CD1c-positive myeloid dendritic cell (primary cell): Measurements from ENCODE around the gene PSMD13.

Source experiments
- DNase-seq: peaks from one replicate; pipeline ENCODE4 v3.0.0-alpha.2; 2016; ENCODE audit errors: extremely low spot score

PSMD13 gene

GRCh38 chr11:288478-289397 lies 52.0 kb downstream of the PSMD13 start, which contains the start of gene PGGHG:
Gene PGGHG, plus strand, starts transcription at chr11:289126. Its CDS starts 691 bp downstream, at chr11:289817.
- peak; percentile 46 for DNase-seq

GRCh38 chr11:289398-289711 lies 52.6 kb downstream of the PSMD13 start:
- no peak for DNase-seq

- DNase-seq = no peak
Observed at GRCh38 chr11:289712-290620, 53.2 kb downstream of the PSMD13 start.

- no peak for DNase-seq
Observed at GRCh38 chr11:290621-291231, 54.0 kb downstream of the PSMD13 start.

GRCh38 chr11:291281-292210 lies 54.8 kb downstream of the PSMD13 start:
- no peak for DNase-seq

GRCh38 chr11:292211-293121 lies 55.7 kb downstream of the PSMD13 start:
- no peak for DNase-seq

- no peak for DNase-seq
Observed at GRCh38 chr11:293271-293851, 56.6 kb downstream of the PSMD13 start.

- no peak for DNase-seq
Observed at GRCh38 chr11:293852-294661, 57.3 kb downstream of the PSMD13 start.

GRCh38 chr11:294780-295179 lies 58.0 kb downstream of the PSMD13 start:
- no peak for DNase-seq

GRCh38 chr11:295351-296170 lies 58.8 kb downstream of the PSMD13 start:
- no peak for DNase-seq

GRCh38 chr11:296171-297050 lies 59.6 kb downstream of the PSMD13 start:
- no peak for DNase-seq

GRCh38 chr11:297051-297585 lies 60.3 kb downstream of the PSMD13 start:
- no peak for DNase-seq

- peak; percentile 28 for DNase-seq
Observed at GRCh38 chr11:297586-298405, 61.0 kb downstream of the PSMD13 start.

- DNase-seq = no peak
Observed at GRCh38 chr11:298406-299065, 61.8 kb downstream of the PSMD13 start.
